Renal pelvis (tissue), 3 donors: ENCODE data around the gene MZT2B. TPM values are rescaled to one million over a fixed set of nuclear protein-coding genes. Genes with fewer than 3 reads are reported as not detected.

Experiments used
- polyA plus RNA-seq, 3 donors: library from polyadenylated mRNA; unstranded; fragments of 120-200 nt; gene quantifications; one replicate each; pipeline ENCODE4 v1.2.1, GENCODE V29; 2013; ENCODE audit not compliant: insufficient read length in 3 of 3

Gene MZT2B
- polyA plus RNA-seq, 3 donors = 123 to 200 (median 183) TPM

Other genes starting within 250 kb of the MZT2B start
- gene RAB6C, start 202.6 kb upstream of the MZT2B start, polyA plus RNA-seq = under 1 TPM; 0.04 to 0.52 (median 0.48) TPM
- gene POTEF, start 53.0 kb upstream of the MZT2B start, polyA plus RNA-seq = under 1 TPM; 0.09 to 0.70 (median 0.10) TPM
- 10 to 100 TPM; 14.9 to 17.1 (median 16.8) TPM for gene CCDC74B, start 37.1 kb upstream of the MZT2B start, polyA plus RNA-seq
- 10 to 100 TPM; 69.8 to 81.9 (median 76.6) TPM for gene SMPD4, start 660 bp upstream of the MZT2B start, polyA plus RNA-seq
- not detected for gene TUBA3E, start 16.2 kb downstream of the MZT2B start, polyA plus RNA-seq
- gene IMP4, start 160.6 kb downstream of the MZT2B start, polyA plus RNA-seq = 10 to 100 TPM; 40.5 to 45.8 (median 43.9) TPM
- 10 to 100 TPM; 29.9 to 42.6 (median 37.0) TPM for gene PTPN18, start 173.8 kb downstream of the MZT2B start, polyA plus RNA-seq